SH-SY5Y (cell line): ENCODE data around the gene CDK14.

Experiments
- GATA2 ChIP-seq: IDR thresholded peaks from 2 replicates; pipeline ENCODE4 v1.6.1; 2011; ENCODE audit warnings: mild to moderate bottlenecking, low read depth, low read length
- GATA3 ChIP-seq: IDR thresholded peaks from 2 replicates; pipeline ENCODE4 v1.6.1; 2011; ENCODE audit warnings: low read depth, mild to moderate bottlenecking, low read length, moderate library complexity

DNA sequence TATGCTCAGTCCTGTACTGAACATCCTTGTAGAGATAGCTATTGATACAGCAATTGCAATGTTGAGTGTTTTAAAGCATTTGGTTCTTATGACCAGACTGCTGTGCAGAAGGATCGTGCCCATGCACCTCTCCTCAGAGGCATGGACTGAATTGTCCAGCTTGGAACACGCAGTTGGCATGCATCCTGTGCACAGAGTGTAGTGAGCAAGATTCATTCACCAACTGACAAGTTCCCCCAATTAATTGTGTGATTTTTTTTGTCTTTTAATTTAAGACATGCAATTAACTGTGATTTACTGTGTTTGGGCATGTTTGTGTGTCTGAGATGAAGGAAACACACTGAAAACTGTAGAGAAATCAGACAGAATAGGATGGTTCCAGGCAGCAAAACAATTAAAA lies 323.7 kb downstream of the CDK14 start:
- TF ChIP-seq GATA2 (no peak), GATA3 (no peak)
